Activated CD4-positive, alpha-beta T cell treated with anti-CD3 and anti-CD28 coated beads for 24 hours (primary cell): ENCODE results near the gene CLIC4.
"Not testable (repeated sequence)": the region's sequence is repeated elsewhere in the genome, so short reads cannot be mapped to it uniquely, and the experiment has no call there.

Source experiments
- DNase-seq, 2 donors: peaks; one replicate each; pipeline ENCODE4 v3.0.0-alpha.2; 2020; ENCODE audit warnings: low read depth in 2 of 2

CLIC4 gene

GRCh38 chr1:24717887-24718650 is 27.2 kb upstream of the CLIC4 start:
- DNase-seq, result no peak

GRCh38 chr1:24720152-24720551 is 25.1 kb upstream of the CLIC4 start:
- DNase-seq, result no peak

- no peak for DNase-seq
Measured at GRCh38 chr1:24721533-24721932, 23.7 kb upstream of the CLIC4 start.

GRCh38 chr1:24722073-24723035 is 22.9 kb upstream of the CLIC4 start:
- DNase-seq, result not testable (repeated sequence)

GRCh38 chr1:24724345-24725208 is 20.7 kb upstream of the CLIC4 start:
- no peak for DNase-seq

GRCh38 chr1:24725209-24725651 is 20.0 kb upstream of the CLIC4 start:
- DNase-seq, result no peak

GRCh38 chr1:24726741-24727140 is 18.5 kb upstream of the CLIC4 start:
- DNase-seq, result no peak

- no peak for DNase-seq
Measured at GRCh38 chr1:24727501-24728216, 17.6 kb upstream of the CLIC4 start.

GRCh38 chr1:24728982-24729381 is 16.3 kb upstream of the CLIC4 start:
- DNase-seq, result no peak

- no peak for DNase-seq
Measured at GRCh38 chr1:24732186-24732885, 12.9 kb upstream of the CLIC4 start.

- not testable (repeated sequence) for DNase-seq
Measured at GRCh38 chr1:24733342-24733741, 11.9 kb upstream of the CLIC4 start.

GRCh38 chr1:24735156-24735508 is 10.1 kb upstream of the CLIC4 start:
- DNase-seq, result no peak

GRCh38 chr1:24735509-24736375 is 9.5 kb upstream of the CLIC4 start:
- DNase-seq, result no peak

GRCh38 chr1:24737368-24738117 is 7.7 kb upstream of the CLIC4 start:
- no peak for DNase-seq

- no peak for DNase-seq
Measured at GRCh38 chr1:24739241-24739640, 6.0 kb upstream of the CLIC4 start.

- no peak for DNase-seq
Measured at GRCh38 chr1:24742090-24742938, 2.9 kb upstream of the CLIC4 start.

- DNase-seq, result no peak
Measured at GRCh38 chr1:24743404-24744211, 1.6 kb upstream of the CLIC4 start.
